RKO (cell line): ENCODE results near the gene FIS1.
"Not testable (repeated sequence)": the region's sequence is repeated elsewhere in the genome, so short reads cannot be mapped to it uniquely, and the experiment has no call there.

Source experiments
- DNase-seq: peaks from one replicate; pipeline ENCODE4 v3.0.0-alpha.2; 2016; ENCODE audit warnings: low spot score

Gene FIS1

DNA sequence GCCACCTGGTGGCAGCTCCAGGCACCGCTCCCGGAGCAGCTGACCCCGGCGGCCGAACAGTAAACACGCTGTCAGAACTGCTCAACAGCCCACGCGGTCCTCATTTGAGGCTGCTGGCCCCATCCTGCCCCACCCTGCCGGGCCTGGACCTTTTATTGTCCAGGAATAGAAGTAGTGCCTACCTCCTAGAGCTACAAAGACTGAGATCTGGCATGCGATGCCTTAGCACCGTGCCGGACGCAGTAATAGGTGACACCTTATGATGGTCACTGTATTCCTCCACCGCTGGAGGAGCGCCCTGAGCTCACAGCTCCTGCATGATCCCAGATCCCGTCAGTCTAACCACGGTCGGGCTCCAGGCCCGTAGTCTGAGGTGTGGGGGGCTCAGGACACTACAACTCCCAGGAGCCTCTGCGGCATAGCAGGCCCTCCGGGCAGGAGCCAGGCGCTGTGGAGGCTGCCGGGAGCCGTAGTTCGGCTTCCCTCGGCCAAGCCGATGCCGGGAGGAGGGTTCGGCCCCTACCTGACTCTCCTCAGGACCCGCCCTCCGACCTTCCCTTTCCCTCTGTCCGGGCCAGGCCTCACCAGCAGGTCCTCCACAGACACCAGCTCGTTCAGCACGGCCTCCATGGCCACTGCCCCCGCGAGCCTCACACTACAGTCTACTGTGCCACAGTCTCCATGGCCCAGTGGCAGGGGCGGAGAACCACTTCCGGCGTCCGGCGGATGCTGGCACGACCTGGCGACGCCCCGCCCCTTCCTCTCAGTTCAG is at the start of gene FIS1:
TSS of gene FIS1 (minus strand) at position 707 of the 772 bp plus-strand sequence. CDS start at position 630, 77 bp downstream.
- peak; percentile 97 for DNase-seq

GRCh38 chr7:101294039-101294831 is 49.4 kb upstream of the FIS1 start:
- DNase-seq, result no peak

DNA sequence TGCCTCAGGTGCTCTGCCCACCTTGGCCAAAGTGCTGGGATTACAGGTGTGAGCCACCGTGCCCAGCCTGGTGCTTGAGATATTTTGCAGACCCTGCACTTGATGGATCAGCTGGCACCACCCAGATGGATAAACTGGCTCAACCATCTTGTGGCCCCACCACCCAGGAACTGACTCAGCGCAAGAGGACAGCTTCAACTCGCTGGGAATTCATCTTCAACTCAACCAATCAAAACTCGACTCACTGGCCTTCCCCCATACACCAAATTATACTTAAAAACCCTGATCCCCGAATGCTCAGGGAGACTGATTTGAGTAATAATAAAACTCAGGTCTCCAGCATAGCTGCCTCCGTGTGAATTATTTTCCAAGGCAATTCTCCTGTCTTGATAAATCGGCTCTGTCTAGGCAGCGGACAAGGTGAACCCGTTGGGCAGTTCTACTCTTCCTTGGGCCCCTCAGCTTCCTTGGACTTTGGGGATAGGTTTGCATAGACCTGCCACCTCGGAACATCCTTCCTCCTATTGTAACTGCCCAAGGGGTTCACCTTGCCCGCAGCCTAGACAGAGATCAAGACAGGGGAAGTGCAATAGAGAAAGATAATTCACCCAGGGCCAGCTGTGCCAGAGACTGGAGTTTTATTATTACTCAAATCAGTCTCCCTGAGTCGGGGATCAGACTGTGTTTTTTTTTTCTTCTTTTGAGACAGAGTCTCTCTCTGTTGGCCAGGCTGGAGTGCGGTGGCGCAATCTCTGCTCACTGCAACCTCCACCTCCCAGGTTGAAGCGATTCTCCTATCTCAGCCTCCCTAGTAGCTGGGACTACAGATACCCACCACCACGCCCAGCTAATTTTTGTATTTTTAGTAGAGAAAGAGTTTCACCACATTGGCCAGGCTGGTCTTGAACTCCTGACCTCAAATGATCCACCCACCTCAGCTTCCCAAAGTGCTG is 48.5 kb upstream of the FIS1 start:
- DNase-seq, result not testable (repeated sequence)

GRCh38 chr7:101292566-101292965 is 47.7 kb upstream of the FIS1 start:
- DNase-seq, result not testable (repeated sequence)

DNA sequence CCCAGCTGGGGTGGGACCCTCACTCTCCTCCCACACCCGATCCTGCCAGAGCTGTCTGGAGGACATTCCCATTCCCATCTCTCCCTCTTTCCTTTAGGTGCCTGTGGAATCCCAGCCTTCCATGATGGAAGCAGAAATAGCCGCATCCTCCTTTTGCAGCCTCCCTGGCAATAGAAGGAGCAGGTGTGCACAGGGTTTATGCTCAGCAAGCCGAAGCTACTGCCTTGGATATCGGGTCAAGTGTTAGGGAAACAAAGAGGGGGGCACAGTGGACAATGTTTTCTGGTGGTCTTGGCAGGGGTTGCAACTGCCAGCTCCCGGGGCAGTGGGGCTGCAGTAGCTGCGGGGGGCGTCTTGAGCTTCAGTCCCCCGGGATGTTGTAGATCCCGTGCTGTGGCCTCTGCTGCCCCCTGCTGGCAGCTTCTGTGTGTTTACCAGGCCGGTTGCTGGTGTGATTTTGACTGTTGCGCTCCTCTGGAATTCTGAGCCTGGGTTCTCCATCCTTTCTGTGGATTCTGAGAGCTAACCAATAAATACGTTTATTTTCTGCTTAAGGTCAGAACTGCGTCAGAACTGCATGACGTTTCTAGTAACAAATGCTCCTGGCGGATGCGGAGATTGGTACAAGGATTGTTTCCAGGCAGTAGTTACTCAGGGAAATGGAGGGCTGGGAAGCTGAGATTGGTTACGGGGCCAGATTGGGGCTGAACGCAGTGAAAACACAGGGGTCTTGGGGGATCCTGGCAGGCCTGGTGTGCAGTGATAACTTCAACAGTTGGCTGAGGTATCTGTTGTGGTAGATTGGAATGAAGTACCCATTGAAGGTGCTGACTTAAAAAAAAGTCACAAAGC is 45.5 kb upstream of the FIS1 start:
- peak; percentile 55 for DNase-seq

- DNase-seq, result not testable (repeated sequence)
Observed at GRCh38 chr7:101289687-101290086, 44.8 kb upstream of the FIS1 start.

DNA sequence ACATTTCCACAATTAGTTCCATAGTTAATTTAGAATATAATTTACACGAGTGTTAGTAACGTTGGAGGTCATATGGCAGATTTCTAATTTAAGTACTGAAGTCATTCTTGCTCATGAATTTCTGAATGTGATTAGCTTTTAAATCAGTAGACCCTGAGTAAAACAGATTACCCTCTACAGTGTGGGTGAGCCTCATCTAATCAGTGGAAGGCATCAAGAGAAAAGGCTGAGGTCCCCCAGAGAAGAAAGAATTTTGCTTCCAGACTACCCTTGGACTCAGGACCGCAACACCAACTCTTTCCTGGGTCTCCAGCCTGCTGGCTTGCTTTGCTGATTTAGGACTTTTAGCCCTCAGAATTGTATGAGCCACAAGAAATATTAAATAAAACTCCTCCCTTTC is 43.6 kb upstream of the FIS1 start:
- DNase-seq, result no peak

DNA sequence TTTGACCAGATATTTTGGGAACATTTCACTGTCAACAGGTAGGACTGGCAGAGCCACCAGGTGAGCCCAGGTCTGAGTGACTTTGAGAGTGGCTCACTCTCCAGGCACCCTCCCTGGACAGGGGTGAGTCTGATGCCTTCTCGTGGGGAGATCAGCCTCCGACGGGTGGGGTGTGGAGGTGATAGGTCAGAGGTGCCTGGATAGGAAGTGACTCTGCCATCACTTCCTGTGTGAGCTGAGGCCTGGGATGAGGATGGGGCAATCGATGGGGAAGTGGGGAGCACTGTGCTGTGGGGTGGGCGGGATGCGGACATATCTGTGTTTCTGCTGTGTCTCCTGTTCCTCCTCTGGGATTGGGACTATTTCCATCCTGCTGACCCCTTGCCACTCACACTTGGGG is 42.2 kb upstream of the FIS1 start:
- no peak for DNase-seq

DNA sequence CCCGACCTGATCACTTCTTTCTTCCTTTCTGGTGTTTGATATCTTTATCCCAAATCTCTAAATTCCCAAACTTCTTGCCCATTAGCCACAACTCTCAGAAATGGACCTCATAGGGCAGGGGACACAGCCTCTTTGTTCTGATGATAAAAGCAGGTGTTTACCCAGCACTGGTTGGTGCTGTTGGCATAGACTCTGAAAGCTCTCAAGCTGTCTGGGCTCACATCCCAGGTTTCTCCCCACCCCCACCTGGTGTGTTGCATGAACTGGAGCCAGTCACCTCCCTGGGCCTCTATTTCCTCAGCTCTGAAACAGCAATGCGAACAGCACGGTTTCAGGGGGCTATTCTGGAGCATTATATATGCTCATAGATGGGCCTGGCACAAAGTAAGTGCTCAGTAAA is 41.0 kb upstream of the FIS1 start:
- not testable (repeated sequence) for DNase-seq

GRCh38 chr7:101285171-101285570 is 40.3 kb upstream of the FIS1 start:
- no peak for DNase-seq

DNA sequence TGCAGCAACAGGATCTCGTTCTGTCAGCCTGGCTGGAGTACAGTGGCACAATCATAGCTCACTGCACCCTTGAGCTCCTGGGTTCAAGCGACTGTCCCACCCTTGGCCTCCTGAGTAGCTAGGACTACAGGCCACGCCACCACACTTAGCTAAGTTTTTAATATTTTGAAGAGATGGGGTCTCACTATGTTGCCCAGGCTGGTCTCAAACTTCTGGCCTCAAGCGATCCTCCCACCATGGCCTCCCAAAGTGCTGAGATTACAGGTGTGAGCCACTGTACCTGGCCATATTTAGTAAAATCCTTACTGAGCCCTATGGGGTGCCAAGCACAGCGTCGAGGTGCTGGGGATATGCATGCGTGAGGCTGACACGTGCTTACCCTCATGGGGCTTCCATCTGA is 36.0 kb upstream of the FIS1 start:
- not testable (repeated sequence) for DNase-seq

GRCh38 chr7:101278461-101279292 is 33.8 kb upstream of the FIS1 start:
- DNase-seq, result no peak

DNA sequence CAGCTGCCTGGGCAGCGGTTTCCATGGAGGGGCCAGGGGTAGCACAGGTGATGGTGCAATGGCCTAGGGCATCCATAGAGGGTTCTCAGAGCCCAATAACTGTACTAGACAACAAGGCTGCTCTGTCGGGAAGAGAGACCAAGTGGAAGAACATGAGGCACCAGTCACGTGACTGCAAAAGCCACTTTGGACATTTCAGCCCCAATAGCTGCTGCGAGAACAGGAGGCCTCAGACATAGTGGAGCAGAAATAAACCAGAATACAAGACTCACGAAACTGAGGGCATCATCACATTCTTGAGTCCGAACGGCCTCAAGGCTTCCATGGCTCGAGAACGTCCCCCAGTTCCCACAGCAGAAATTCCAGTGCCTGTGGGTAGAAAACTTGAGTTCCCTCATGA is 32.3 kb upstream of the FIS1 start:
- DNase-seq, result no peak

DNA sequence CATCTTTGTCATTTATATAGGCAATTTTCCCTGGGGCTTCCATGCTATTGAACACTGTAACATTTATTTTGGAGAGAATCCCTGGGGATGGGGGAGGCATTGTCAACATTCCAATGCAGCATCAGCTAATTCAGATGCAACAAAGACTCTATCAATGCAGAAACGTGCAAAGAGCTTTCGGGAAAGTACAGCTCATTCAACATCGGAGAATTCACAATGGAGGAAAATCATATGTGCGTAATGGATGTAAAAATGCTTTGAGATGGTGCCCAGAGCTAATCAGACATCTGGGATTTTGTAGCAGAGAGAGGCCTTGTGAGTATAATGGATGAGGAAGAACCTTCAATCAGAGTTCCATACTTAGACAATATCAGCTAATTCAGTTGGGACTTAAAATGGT is 28.3 kb upstream of the FIS1 start:
- no peak for DNase-seq

GRCh38 chr7:101271021-101271420 is 26.1 kb upstream of the FIS1 start:
- no peak for DNase-seq

DNA sequence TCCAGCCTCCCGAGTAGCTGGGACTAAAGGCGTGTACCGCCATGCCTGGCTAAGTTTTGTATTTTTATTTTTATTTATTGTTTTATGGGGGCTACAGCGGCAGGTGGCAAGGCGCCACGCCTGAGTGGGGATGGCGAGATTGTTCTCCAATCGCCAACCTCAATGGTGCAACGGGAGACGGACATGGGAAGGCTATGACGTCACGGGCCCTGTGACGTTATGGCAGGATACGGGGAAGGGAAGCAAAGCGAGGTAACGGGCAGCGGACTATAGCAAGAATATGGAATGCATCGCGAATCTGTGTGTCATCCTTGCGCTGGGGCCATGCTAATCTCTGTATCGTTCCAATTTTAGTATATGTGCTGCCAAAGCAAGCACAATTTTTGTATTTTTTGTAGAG is 24.8 kb upstream of the FIS1 start:
- no peak for DNase-seq

DNA sequence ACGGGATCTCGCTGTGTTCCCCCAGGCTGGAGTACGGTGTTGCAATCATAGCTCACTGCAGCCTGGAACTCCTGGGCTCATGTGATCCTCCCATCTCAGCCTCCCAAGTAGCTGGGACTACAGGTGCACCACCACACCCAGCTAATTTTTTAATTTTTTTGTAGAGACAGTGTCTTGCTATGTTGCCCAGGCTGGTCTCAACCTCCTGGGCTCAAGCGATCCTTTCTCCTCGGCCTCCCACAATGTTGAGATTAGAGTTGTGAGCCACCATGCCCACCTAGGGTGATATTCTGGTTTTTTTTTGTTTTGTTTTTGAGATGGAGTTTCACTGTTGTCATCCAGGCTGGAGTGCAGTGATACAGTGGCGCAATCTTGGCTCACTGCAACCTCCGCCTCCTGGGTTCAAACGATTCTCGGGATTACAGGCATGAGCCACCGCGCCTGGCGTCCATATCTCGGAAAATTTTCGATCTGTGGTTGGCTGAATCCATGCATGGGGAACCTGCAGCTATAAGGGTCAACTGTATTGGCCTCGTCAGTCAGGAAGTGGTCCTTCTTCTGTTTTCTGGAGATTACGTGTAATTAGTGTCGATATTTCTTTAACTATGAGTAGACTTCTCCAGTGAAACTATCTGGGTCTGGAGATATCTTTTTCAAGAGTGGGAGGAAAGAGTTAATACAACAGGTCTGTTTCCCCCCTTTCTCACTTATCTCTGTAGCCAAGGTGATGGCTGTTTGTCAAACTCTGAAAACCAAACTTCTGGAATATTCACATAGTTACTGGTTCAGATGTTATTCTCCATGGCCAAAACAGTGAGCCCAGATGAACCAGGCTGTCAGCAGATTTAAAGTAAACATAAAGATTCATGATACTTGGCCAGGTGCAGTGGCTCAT is 21.0 kb upstream of the FIS1 start:
- DNase-seq, result no peak

DNA sequence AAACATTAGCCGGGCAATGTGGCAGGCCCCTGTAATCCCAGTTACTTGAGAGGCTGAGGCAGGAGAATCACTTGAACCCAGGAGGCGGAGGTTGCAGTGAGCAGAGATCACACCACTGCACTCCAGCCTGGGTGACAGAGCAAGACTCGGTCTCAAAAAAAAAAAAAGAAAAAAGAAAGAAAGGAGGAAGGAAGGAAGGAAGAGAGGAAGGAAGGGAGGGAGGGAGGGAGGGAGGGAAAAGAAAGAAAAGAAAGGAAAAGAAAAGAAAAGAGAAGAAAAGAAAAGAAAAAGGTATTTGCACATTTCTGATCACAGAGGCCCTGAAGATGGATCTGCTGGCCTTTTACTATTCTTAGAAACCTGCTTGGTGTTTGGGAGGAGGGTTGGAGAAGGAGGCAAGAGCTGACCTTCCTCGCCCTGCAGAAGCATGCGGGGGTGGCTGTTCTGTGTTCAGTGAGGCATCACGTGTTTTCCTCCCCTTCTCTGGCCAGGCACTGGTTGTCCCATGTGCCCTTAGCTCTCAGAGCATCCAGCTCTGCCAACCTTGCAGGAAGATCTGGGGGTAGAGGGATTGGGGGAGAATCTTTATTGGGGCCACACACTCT is 19.3 kb upstream of the FIS1 start:
- not testable (repeated sequence) for DNase-seq

DNA sequence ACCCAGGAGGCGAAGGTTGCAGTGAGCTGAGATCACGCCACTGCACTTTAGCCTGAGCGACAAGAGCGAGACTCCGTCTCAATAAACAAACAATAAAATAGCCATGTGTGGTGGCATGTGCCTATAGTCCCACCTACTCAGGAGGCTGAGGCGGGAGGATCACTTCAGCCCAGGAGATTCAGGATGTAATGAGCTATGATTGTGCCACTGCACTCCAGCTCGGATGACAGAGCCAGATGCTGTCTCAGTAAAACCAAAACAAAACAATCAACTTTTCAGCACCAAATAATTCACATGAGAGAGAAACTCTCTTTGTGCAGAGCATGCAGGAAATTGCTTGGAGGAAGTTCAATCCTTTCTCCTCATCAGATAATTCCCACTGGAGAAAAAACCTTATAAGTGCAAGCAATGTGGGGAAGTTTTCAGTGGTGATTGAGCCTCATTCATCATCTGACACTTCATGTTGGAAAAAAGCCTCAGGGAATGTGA is 13.4 kb upstream of the FIS1 start:
- no peak for DNase-seq
